Loucy (cell line): ENCODE measurements around the gene MEIOB.

Experiments
- EZH2phosphoT487 ChIP-seq: fragments of 200-600 bp; IDR thresholded peaks from 2 replicates; pipeline ENCODE4 v1.6.1; 2018; ENCODE audit warnings: antibody characterized with exemption, mild to moderate bottlenecking, moderate library complexity, borderline replicate concordance
- TF ChIP-seq, protein P1 (sequence below): fragments of 200-600 bp; sonication (generic); conservative IDR thresholded peaks from 2 replicates; pipeline ENCODE4 v1.5.1; 2014; ENCODE audit warnings: mild to moderate bottlenecking, antibody characterized with exemption, low read length

DNA sequence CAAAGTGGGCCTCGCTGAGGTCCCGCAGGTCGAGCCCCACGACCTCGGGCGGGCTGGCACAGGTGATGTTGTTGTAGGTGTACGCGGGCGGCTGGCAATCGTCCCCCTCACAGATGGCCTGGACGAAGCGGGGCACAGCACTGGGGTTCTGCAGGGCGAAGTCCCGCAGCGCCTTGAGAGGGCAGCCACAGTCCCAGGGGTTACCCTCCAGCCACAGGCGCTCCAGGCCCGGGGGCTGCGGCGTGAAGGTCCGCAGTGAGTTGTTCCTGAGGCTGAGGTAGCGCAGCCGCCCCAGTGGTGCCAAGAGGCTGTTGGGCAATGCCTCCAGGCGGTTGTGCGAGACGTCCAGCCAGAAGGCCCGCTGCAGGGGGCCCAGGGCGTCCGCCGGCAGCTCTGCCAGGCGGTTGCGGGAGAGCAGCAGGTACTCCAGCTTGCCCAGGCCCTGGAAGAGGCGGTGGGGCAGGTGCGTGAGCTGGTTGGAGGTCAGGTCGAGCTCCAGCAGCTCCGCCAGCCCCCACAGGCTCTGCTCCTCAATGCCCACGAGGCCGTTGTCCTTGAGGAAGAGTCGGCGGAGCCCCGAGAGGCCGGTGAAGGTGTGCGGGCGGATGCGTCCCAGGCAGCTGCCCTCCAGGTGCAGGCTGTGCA, 81.2 kb downstream of the MEIOB start:
- TF ChIP-seq, protein P1, sequence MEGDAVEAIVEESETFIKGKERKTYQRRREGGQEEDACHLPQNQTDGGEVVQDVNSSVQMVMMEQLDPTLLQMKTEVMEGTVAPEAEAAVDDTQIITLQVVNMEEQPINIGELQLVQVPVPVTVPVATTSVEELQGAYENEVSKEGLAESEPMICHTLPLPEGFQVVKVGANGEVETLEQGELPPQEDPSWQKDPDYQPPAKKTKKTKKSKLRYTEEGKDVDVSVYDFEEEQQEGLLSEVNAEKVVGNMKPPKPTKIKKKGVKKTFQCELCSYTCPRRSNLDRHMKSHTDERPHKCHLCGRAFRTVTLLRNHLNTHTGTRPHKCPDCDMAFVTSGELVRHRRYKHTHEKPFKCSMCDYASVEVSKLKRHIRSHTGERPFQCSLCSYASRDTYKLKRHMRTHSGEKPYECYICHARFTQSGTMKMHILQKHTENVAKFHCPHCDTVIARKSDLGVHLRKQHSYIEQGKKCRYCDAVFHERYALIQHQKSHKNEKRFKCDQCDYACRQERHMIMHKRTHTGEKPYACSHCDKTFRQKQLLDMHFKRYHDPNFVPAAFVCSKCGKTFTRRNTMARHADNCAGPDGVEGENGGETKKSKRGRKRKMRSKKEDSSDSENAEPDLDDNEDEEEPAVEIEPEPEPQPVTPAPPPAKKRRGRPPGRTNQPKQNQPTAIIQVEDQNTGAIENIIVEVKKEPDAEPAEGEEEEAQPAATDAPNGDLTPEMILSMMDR = no peak
- no peak for TF ChIP-seq EZH2phosphoT487
